NB4 (cell line): ENCODE data around the gene NUMA1.

ENCODE experiments used
- DNase-seq: peaks from one replicate; pipeline ENCODE4 v3.0.0; 2010; ENCODE audit warnings: low read depth
- H3K4me3 ChIP-seq: one replicate; pipeline ENCODE4 v1.5.1; 2011; ENCODE audit warnings: mild to moderate bottlenecking, low read depth, low read length, moderate library complexity
- MYC ChIP-seq: IDR thresholded peaks from 2 replicates; pipeline ENCODE4 v1.6.1; 2011; ENCODE audit warnings: low read depth, low read length
- POLR2A ChIP-seq: IDR thresholded peaks from 2 replicates; pipeline ENCODE4 v1.6.1; 2011; ENCODE audit warnings: mild to moderate bottlenecking; ENCODE audit not compliant: insufficient read length; ENCODE audit errors: extremely low read depth
- TF ChIP-seq, protein P1 (sequence below): IDR thresholded peaks from 2 replicates; pipeline ENCODE4 v1.6.1; 2011; ENCODE audit warnings: low read depth, low read length
- TF ChIP-seq, protein P2 (sequence below): IDR thresholded peaks from one replicate; pipeline ENCODE4 v1.5.1; 2012; ENCODE audit warnings: low read depth, low read length

Gene NUMA1

DNA sequence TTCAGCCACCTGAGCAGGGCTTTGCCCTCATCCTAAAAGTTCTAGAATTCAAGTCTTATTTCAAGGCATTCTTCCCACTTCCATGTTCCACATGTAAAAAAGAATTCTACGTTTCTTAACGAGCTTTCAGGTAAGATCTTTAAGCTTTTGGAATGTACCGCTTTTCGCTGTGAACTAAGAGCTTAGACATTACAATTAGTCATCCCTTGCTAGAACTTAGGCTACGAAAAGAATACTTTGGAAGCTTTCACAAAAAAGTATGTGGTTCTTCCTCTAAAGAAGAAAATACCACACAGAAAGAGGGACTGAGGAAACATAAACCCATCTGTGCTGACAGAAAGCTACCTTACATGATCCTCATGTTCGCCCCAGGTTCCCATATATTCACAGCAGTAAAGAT lies 1.9 kb downstream of the NUMA1 start:
- TF ChIP-seq POLR2A (no peak), MYC (no peak)
- TF ChIP-seq, protein P1, sequence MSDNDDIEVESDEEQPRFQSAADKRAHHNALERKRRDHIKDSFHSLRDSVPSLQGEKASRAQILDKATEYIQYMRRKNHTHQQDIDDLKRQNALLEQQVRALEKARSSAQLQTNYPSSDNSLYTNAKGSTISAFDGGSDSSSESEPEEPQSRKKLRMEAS: no peak
- TF ChIP-seq, protein P2, sequence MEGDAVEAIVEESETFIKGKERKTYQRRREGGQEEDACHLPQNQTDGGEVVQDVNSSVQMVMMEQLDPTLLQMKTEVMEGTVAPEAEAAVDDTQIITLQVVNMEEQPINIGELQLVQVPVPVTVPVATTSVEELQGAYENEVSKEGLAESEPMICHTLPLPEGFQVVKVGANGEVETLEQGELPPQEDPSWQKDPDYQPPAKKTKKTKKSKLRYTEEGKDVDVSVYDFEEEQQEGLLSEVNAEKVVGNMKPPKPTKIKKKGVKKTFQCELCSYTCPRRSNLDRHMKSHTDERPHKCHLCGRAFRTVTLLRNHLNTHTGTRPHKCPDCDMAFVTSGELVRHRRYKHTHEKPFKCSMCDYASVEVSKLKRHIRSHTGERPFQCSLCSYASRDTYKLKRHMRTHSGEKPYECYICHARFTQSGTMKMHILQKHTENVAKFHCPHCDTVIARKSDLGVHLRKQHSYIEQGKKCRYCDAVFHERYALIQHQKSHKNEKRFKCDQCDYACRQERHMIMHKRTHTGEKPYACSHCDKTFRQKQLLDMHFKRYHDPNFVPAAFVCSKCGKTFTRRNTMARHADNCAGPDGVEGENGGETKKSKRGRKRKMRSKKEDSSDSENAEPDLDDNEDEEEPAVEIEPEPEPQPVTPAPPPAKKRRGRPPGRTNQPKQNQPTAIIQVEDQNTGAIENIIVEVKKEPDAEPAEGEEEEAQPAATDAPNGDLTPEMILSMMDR: no peak
- peak overlapping the region; percentile 99 for H3K4me3 ChIP-seq
- DNase-seq: no peak

- no peak for DNase-seq
- H3K4me3 ChIP-seq: no peak overlapping the region
- no peak for TF ChIP-seq MYC
- no peak for TF ChIP-seq POLR2A
- TF ChIP-seq, protein P1: no peak
- TF ChIP-seq, protein P2: no peak
Observed at GRCh38 chr11:72075756-72076155, 4.6 kb downstream of the NUMA1 start.

- no peak overlapping the region for H3K4me3 ChIP-seq
- peak; percentile 68 for DNase-seq
- TF ChIP-seq, protein P2: peak; percentile 61
- TF ChIP-seq, protein P1: no peak
Observed at GRCh38 chr11:72075109-72075508, 5.2 kb downstream of the NUMA1 start.

- peak; percentile 41 for DNase-seq
- no peak overlapping the region for H3K4me3 ChIP-seq
- TF ChIP-seq POLR2A (no peak), MYC (no peak)
- TF ChIP-seq, protein P1: no peak
- TF ChIP-seq, protein P2: no peak
Observed at GRCh38 chr11:72072348-72072747, 8.0 kb downstream of the NUMA1 start.

DNA sequence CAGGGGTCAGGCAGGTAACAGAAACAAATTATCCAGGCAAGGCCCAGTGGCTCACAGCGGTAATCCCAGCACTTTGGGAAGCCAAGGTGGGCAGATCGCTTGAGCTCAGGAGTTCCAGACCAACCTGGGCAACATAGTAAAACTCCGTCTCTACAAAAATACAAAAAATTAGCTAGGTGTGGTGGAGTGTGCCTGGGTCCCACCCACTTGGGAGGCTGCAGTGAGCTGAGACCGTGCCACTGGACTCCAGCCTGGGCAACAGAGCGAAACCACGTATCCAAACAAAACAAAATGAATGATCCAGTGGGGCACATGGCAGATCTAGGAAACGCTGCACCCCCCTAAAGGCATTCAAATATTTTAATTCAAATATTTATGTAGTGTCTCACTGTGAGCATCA lies 9.9 kb downstream of the NUMA1 start:
- no peak overlapping the region for H3K4me3 ChIP-seq
- no peak for DNase-seq
- TF ChIP-seq MYC: no peak
- TF ChIP-seq POLR2A: no peak
- TF ChIP-seq, protein P1: no peak
- TF ChIP-seq, protein P2: no peak

- TF ChIP-seq MYC (no peak), POLR2A (no peak)
- TF ChIP-seq, protein P1: no peak
- TF ChIP-seq, protein P2: no peak
- H3K4me3 ChIP-seq: peak overlapping the region; percentile 16
- DNase-seq: peak; percentile 84
Observed at GRCh38 chr11:72069787-72070251, 10.5 kb downstream of the NUMA1 start.
